Loucy (cell line): ENCODE results near the gene MGAT5.

Source experiments
- H2AFZ ChIP-seq: fragments of 200-600 bp; sonication (generic); 2 replicates; pipeline ENCODE4 v1.6.0; 2016; ENCODE audit warnings: antibody characterized with exemption, mild to moderate bottlenecking, low read length, moderate library complexity
- H3F3A ChIP-seq: fragments of 200-600 bp; 2 replicates; pipeline ENCODE4 v1.6.0; 2016; ENCODE audit warnings: antibody characterized with exemption, low read depth, mild to moderate bottlenecking
- H3K27me3 ChIP-seq: fragments of 200-600 bp; sonication (generic); 2 replicates; pipeline ENCODE4 v1.6.1; 2014; ENCODE audit warnings: low read length, mild to moderate bottlenecking; ENCODE audit not compliant: insufficient read depth, poor library complexity, severe bottlenecking
- H3K36me3 ChIP-seq: fragments of 200-600 bp; sonication (generic); 2 replicates; pipeline ENCODE4 v1.6.1; 2016; ENCODE audit warnings: low read length; ENCODE audit not compliant: insufficient read depth
- H3K4me1 ChIP-seq: fragments of 200-600 bp; sonication (generic); 2 replicates; pipeline ENCODE4 v1.5.1; 2014; ENCODE audit warnings: low read length, mild to moderate bottlenecking; ENCODE audit not compliant: insufficient read depth, poor library complexity, severe bottlenecking
- H3K4me2 ChIP-seq: fragments of 200-600 bp; sonication (generic); 2 replicates; pipeline ENCODE4 v1.6.0; 2014; ENCODE audit warnings: antibody characterized with exemption, low read length, low read depth, mild to moderate bottlenecking; ENCODE audit not compliant: poor library complexity, severe bottlenecking
- H3K4me3 ChIP-seq: fragments of 200-600 bp; sonication (generic); 2 replicates; pipeline ENCODE4 v1.5.1; 2014; ENCODE audit warnings: low read length, mild to moderate bottlenecking, mixed read lengths; ENCODE audit not compliant: poor library complexity, severe bottlenecking
- H3K79me2 ChIP-seq: fragments of 200-600 bp; sonication (generic); 2 replicates; pipeline ENCODE4 v1.6.1; 2014; ENCODE audit warnings: low read length; ENCODE audit not compliant: insufficient read depth
- H3K9ac ChIP-seq: fragments of 200-600 bp; sonication (generic); 2 replicates; pipeline ENCODE4 v1.6.0; 2014; ENCODE audit warnings: mild to moderate bottlenecking, low read depth, low read length, moderate library complexity; ENCODE audit not compliant: poor library complexity, severe bottlenecking
- H3K9me2 ChIP-seq: fragments of 200-600 bp; sonication (generic); replicated peaks from 2 replicates; pipeline ENCODE4 v1.6.1; 2016; ENCODE audit warnings: low read depth, low read length, mixed read lengths
- H3K9me3 ChIP-seq: fragments of 200-600 bp; sonication (generic); 2 replicates; pipeline ENCODE4 v1.6.1; 2014; ENCODE audit warnings: mild to moderate bottlenecking, antibody characterized with exemption, low read length, low read depth; ENCODE audit not compliant: insufficient read depth
- H4K20me1 ChIP-seq: fragments of 200-600 bp; sonication (generic); 2 replicates; pipeline ENCODE4 v1.6.0; 2014; ENCODE audit warnings: antibody characterized with exemption, low read length, mild to moderate bottlenecking; ENCODE audit not compliant: insufficient read depth, poor library complexity, severe bottlenecking
- CTCF ChIP-seq: fragments of 200-600 bp; sonication (generic); conservative IDR thresholded peaks from 2 replicates; pipeline ENCODE4 v1.5.1; 2014; ENCODE audit warnings: mild to moderate bottlenecking, antibody characterized with exemption, low read length
- EZH2phosphoT487 ChIP-seq: fragments of 200-600 bp; IDR thresholded peaks from 2 replicates; pipeline ENCODE4 v1.6.1; 2018; ENCODE audit warnings: antibody characterized with exemption, mild to moderate bottlenecking, moderate library complexity, borderline replicate concordance

The MGAT5 gene

GRCh38 chr2:134268265-134268664 is 14.4 kb downstream of the MGAT5 start:
- Histone ChIP-seq H3K36me3 (peaks cover 12% of the 10 kb centered on the region; the same call in 1 of the 2 replicates), H3K4me3 (no peak overlapping the region), H3K9me3 (no peaks in the 10 kb centered on the region), H3K27me3 (no peaks in the 10 kb centered on the region), H2AFZ (no peak overlapping the region), H3F3A (no peaks in the 10 kb centered on the region), H3K9me2 (no peaks in the 10 kb centered on the region), H4K20me1 (no peaks in the 10 kb centered on the region), H3K79me2 (peaks cover 59% of the 10 kb centered on the region), H3K4me2 (no peak overlapping the region), H3K9ac (no peak overlapping the region), H3K4me1 (peaks cover 48% of the 10 kb centered on the region)
- TF ChIP-seq CTCF (no peak), EZH2phosphoT487 (no peak)

GRCh38 chr2:134269230-134269629 is 15.4 kb downstream of the MGAT5 start:
- Histone ChIP-seq H3K79me2 (peaks cover 53% of the 10 kb centered on the region), H3K9me2 (no peaks in the 10 kb centered on the region), H3F3A (no peaks in the 10 kb centered on the region), H3K4me3 (no peak overlapping the region), H3K9me3 (no peaks in the 10 kb centered on the region), H4K20me1 (no peaks in the 10 kb centered on the region), H3K4me1 (peaks cover 53% of the 10 kb centered on the region), H2AFZ (no peak overlapping the region), H3K9ac (no peak overlapping the region), H3K36me3 (peaks cover 12% of the 10 kb centered on the region; the same call in 1 of the 2 replicates), H3K4me2 (no peak overlapping the region), H3K27me3 (no peaks in the 10 kb centered on the region)
- TF ChIP-seq CTCF (no peak), EZH2phosphoT487 (no peak)

GRCh38 chr2:134269972-134270735 is 16.3 kb downstream of the MGAT5 start:
- Histone ChIP-seq H3K36me3 (peaks cover 12% of the 10 kb centered on the region; the same call in 1 of the 2 replicates), H3K27me3 (no peaks in the 10 kb centered on the region), H3F3A (no peaks in the 10 kb centered on the region), H3K4me2 (no peak overlapping the region), H3K4me3 (no peak overlapping the region), H3K79me2 (peaks cover 45% of the 10 kb centered on the region), H2AFZ (no peak overlapping the region), H3K9me3 (no peaks in the 10 kb centered on the region), H3K4me1 (peaks cover 62% of the 10 kb centered on the region), H3K9ac (no peak overlapping the region), H3K9me2 (no peaks in the 10 kb centered on the region), H4K20me1 (peaks cover 3% of the 10 kb centered on the region)
- no peak for TF ChIP-seq CTCF
- no peak for TF ChIP-seq EZH2phosphoT487
